Panc1 (cell line): ENCODE measurements around the gene USP17L20.
"Not testable (repeated sequence)": the region's sequence is repeated elsewhere in the genome, so short reads cannot be mapped to it uniquely, and the experiment has no call there.

Source experiments
- CTCF ChIP-seq: fragments of 450-650 bp; IDR thresholded peaks from 2 replicates; pipeline ENCODE4 v1.5.1; 2017; ENCODE audit warnings: mild to moderate bottlenecking
- TF ChIP-seq, protein P1 (sequence below), 2 experiments: IDR thresholded peaks; 2 replicates each; pipeline ENCODE4 v1.6.1; 2011 to 2012; ENCODE audit warnings: low read depth in 2 of 2, control low read depth in 1 of 2, low read length in 1 of 2, mild to moderate bottlenecking in 1 of 2, moderate library complexity in 1 of 2; ENCODE audit not compliant: insufficient read depth in 1 of 2

GRCh38 chr4:9262572-9262971 lies 4.6 kb downstream of the USP17L20 start, which contains the start of gene USP17L21:
- TF ChIP-seq CTCF: not testable (repeated sequence)
- TF ChIP-seq, protein P1, sequence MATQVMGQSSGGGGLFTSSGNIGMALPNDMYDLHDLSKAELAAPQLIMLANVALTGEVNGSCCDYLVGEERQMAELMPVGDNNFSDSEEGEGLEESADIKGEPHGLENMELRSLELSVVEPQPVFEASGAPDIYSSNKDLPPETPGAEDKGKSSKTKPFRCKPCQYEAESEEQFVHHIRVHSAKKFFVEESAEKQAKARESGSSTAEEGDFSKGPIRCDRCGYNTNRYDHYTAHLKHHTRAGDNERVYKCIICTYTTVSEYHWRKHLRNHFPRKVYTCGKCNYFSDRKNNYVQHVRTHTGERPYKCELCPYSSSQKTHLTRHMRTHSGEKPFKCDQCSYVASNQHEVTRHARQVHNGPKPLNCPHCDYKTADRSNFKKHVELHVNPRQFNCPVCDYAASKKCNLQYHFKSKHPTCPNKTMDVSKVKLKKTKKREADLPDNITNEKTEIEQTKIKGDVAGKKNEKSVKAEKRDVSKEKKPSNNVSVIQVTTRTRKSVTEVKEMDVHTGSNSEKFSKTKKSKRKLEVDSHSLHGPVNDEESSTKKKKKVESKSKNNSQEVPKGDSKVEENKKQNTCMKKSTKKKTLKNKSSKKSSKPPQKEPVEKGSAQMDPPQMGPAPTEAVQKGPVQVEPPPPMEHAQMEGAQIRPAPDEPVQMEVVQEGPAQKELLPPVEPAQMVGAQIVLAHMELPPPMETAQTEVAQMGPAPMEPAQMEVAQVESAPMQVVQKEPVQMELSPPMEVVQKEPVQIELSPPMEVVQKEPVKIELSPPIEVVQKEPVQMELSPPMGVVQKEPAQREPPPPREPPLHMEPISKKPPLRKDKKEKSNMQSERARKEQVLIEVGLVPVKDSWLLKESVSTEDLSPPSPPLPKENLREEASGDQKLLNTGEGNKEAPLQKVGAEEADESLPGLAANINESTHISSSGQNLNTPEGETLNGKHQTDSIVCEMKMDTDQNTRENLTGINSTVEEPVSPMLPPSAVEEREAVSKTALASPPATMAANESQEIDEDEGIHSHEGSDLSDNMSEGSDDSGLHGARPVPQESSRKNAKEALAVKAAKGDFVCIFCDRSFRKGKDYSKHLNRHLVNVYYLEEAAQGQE (IDR thresholded peaks at IDR 0.05; ENCODE audit: insufficient read depth in 1 of 2, low read depth in 2 of 2, low read length in 1 of 2): not testable (repeated sequence)
